Tibial nerve (tissue), 4 donors: ENCODE measurements around the gene MRM1. TPM values are rescaled to one million over a fixed set of nuclear protein-coding genes. Genes with fewer than 3 reads are reported as not detected.

ENCODE experiments used
- DNase-seq, 2 donors: peaks; one replicate each; pipeline ENCODE4 v3.0.0-alpha.2; 2019; ENCODE audit warnings: low spot score in 2 of 2
- H3K27ac ChIP-seq, 4 donors: fragments of 200-600 bp; sonication (generic) in 3 of 4; one replicate each; pipeline ENCODE4 v1.5.1; 2017 to 2019; ENCODE audit warnings: mild to moderate bottlenecking in 1 of 4
- H3K27me3 ChIP-seq, 2 donors: fragments of 200-600 bp; sonication (generic) in 1 of 2; one replicate each; pipeline versions ENCODE4 v1.5.1 to v1.6.0; 2017 to 2019
- H3K36me3 ChIP-seq, 3 donors: fragments of 200-600 bp; sonication (generic); one replicate each; pipeline ENCODE4 v1.5.1; 2018 to 2019
- H3K4me1 ChIP-seq, 4 donors: fragments of 200-600 bp; sonication (generic) in 3 of 4; one replicate each; pipeline ENCODE4 v1.5.1; 2017 to 2019
- H3K4me3 ChIP-seq, 4 donors: fragments of 200-600 bp; sonication (generic) in 3 of 4; one replicate each; pipeline ENCODE4 v1.5.1; 2017 to 2019; ENCODE audit warnings: mild to moderate bottlenecking in 1 of 4, moderate library complexity in 1 of 4
- H3K9me3 ChIP-seq, 4 donors: fragments of 200-600 bp; sonication (generic) in 3 of 4; one replicate each; pipeline ENCODE4 v1.5.1; 2017 to 2019
- CTCF ChIP-seq, 5 experiments: fragments of 200-600 bp in 3 of 5; fragments of 450-650 bp in 2 of 5; sonication (generic) in 3 of 5; IDR thresholded peaks; one replicate each; pipeline ENCODE4 v1.5.1; 2016 to 2019; ENCODE audit warnings: antibody characterized with exemption in 5 of 5, mild to moderate bottlenecking in 3 of 5, moderate library complexity in 2 of 5
- EP300 ChIP-seq, 2 donors: sonication (generic); formaldehyde crosslinking; IDR thresholded peaks; one replicate each; pipeline ENCODE4 v1.6.1; 2017; ENCODE audit warnings: antibody characterized with exemption in 2 of 2, mild to moderate bottlenecking in 1 of 2
- POLR2A ChIP-seq, 2 donors: fragments of 450-650 bp; IDR thresholded peaks; one replicate each; pipeline ENCODE4 v1.6.1; 2017; ENCODE audit warnings: antibody characterized with exemption in 2 of 2, mild to moderate bottlenecking in 2 of 2, moderate library complexity in 2 of 2
- whole genome bisulfite sequencing, 2 donors: methylation state at CpG; one replicate each; pipeline ENCODE4 v1.1.5; 2018; 5-methylcytosine and 5-hydroxymethylcytosine counted together
- total RNA-seq, 4 donors: library from RNA; depleted of rRNA; stranded (reverse); fragments of >200 nt; gene quantifications; one replicate each; pipeline ENCODE4 v1.1.0, GENCODE V29; 2016

MRM1 gene
- 10 to 100 TPM in 3 of 4 donors, 1 to 10 TPM in 1; 9.8 to 14.2 (median 11.5) TPM for total RNA-seq

- Histone ChIP-seq H3K9me3 (no peaks in the 10 kb centered on the region), H3K4me3 (peak within 1 kb of the TSS; percentile 59 to 99 (median 95)), H3K36me3 (peaks cover 0 to 4% (median 0%) of the 10 kb centered on the region in 3 donors), H3K27ac (peak within 1 kb of the TSS in 3 of 4 donors; percentile 80 to 85 (median 81)), H3K27me3 (no peaks in the 10 kb centered on the region), H3K4me1 (peaks cover 0 to 35% (median 15%) of the 10 kb centered on the region in 4 donors)
- TF ChIP-seq POLR2A (IDR thresholded peaks at IDR 0.05) = peak in 1 of 2 donors; percentile 58
- TF ChIP-seq CTCF (IDR thresholded peaks at IDR 0.05) = peak in 2 of 5 experiments; percentile 21 to 44
- peak; percentile 60 to 75 for TF ChIP-seq EP300 (IDR thresholded peaks at IDR 0.05)
- peak; percentile 79 to 85 for DNase-seq
- WGBS, 2 donors = 0 to 1% methylated on average over 8 to 60 of the region's 60 CpGs
Measured at GRCh38 chr17:36601303-36602029, at the start of gene MRM1. Gene MRM1, plus strand, starts transcription at chr17:36601583. Its CDS starts 228 bp downstream, at chr17:36601811.

GRCh38 chr17:36553459-36553858, 47.9 kb upstream of the MRM1 start:
- WGBS, 2 donors = 86 to 92% methylated on average over 3 of the region's 3 CpGs
- no peaks in the 10 kb centered on the region for H3K27me3 ChIP-seq
- no peak overlapping the region for H3K27ac ChIP-seq
- TF ChIP-seq EP300 (IDR thresholded peaks at IDR 0.05) (no peak), CTCF (IDR thresholded peaks at IDR 0.05) (no peak), POLR2A (IDR thresholded peaks at IDR 0.05) (no peak)
- no peak for DNase-seq
- H3K4me3 ChIP-seq = no peak overlapping the region
- no peaks in the 10 kb centered on the region for H3K9me3 ChIP-seq
- H3K4me1 ChIP-seq = peaks cover 0 to 68% (median 20%) of the 10 kb centered on the region in 4 donors
- peaks cover 0 to 32% (median 9%) of the 10 kb centered on the region in 3 donors for H3K36me3 ChIP-seq

GRCh38 chr17:36566081-36566480, 35.3 kb upstream of the MRM1 start:
- H3K4me1 ChIP-seq = no peaks in the 10 kb centered on the region
- no peak overlapping the region for H3K4me3 ChIP-seq
- peaks cover 4 to 71% (median 27%) of the 10 kb centered on the region in 3 donors for H3K36me3 ChIP-seq
- no peak for DNase-seq
- H3K27me3 ChIP-seq = no peaks in the 10 kb centered on the region
- H3K9me3 ChIP-seq = no peaks in the 10 kb centered on the region
- no peak overlapping the region for H3K27ac ChIP-seq
- 83 to 84% methylated on average over 4 of the region's 4 CpGs for WGBS, 2 donors
- no peak for TF ChIP-seq CTCF (IDR thresholded peaks at IDR 0.05)
- TF ChIP-seq POLR2A (IDR thresholded peaks at IDR 0.05) = no peak
- TF ChIP-seq EP300 (IDR thresholded peaks at IDR 0.05) = no peak

- no peak overlapping the region for H3K27ac ChIP-seq
Measured at GRCh38 chr17:36575028-36575427, 26.4 kb upstream of the MRM1 start.

More at GRCh38 chr17:36575028-36575427, 26.4 kb upstream of the MRM1 start:
- TF ChIP-seq EP300 (IDR thresholded peaks at IDR 0.05) (no peak), POLR2A (IDR thresholded peaks at IDR 0.05) (no peak), CTCF (IDR thresholded peaks at IDR 0.05) (no peak)
- no peaks in the 10 kb centered on the region for H3K9me3 ChIP-seq
- peaks cover 0 to 30% (median 12%) of the 10 kb centered on the region in 4 donors for H3K4me1 ChIP-seq
- H3K36me3 ChIP-seq = peaks cover 0 to 62% (median 18%) of the 10 kb centered on the region in 3 donors
- DNase-seq = no peak
- 95 to 97% methylated on average over 11 to 12 of the region's 12 CpGs for WGBS, 2 donors
- H3K4me3 ChIP-seq = no peak overlapping the region
- H3K27me3 ChIP-seq = no peaks in the 10 kb centered on the region
